A549 (cell line): ENCODE data around the gene LMO7.

Source experiments
- CEBPB ChIP-seq, 2 experiments: fragments of >200 bp in 1 of 2; sonication (Bioruptor Twin) in 1 of 2; formaldehyde crosslinking in 1 of 2; IDR thresholded peaks; 2 replicates each; pipeline ENCODE4 v1.6.1; 2012 to 2016
- CTCF ChIP-seq: fragments of >200 bp; sonication (Bioruptor Twin); formaldehyde crosslinking; IDR thresholded peaks from 3 replicates; pipeline ENCODE4 v1.5.1; 2016
- JUNB ChIP-seq: fragments of >200 bp; sonication (Bioruptor Twin); formaldehyde crosslinking; IDR thresholded peaks from 2 replicates; pipeline ENCODE4 v1.6.1; 2016
- RAD21 ChIP-seq, 2 experiments: fragments of >200 bp in 1 of 2; sonication (Bioruptor Twin) in 1 of 2; formaldehyde crosslinking in 1 of 2; IDR thresholded peaks in 1 of 2; conservative IDR thresholded peaks in 1 of 2; 2 replicates in 1 of 2; 3 replicates in 1 of 2; pipeline ENCODE4 v1.6.1; 2012 to 2018; ENCODE audit warnings: inconsistent platforms in 1 of 2
- SMC3 ChIP-seq: fragments of >200 bp; sonication (Bioruptor Twin); formaldehyde crosslinking; IDR thresholded peaks from 3 replicates; pipeline ENCODE4 v1.6.1; 2018; ENCODE audit warnings: inconsistent platforms

- TF ChIP-seq CTCF, result no peak
- TF ChIP-seq SMC3, result no peak
- no peak for TF ChIP-seq JUNB
- no peak for TF ChIP-seq CEBPB (IDR thresholded peaks at IDR 0.05)
- no peak for TF ChIP-seq RAD21 (conservative IDR thresholded peaks at IDR 0.05 in 1 of 2, IDR thresholded peaks at IDR 0.05 in 1 of 2)
Observed at GRCh38 chr13:75761369-75761768, 125.2 kb downstream of the LMO7 start.
